SW480 (cell line): ENCODE results near the gene ANKLE2.
"Not testable (repeated sequence)": the region's sequence is repeated elsewhere in the genome, so short reads cannot be mapped to it uniquely, and the experiment has no call there.

Source experiments
- DNase-seq: peaks from one replicate; pipeline ENCODE4 v3.0.0-alpha.2; 2016; ENCODE audit warnings: low spot score

ANKLE2 gene

DNA sequence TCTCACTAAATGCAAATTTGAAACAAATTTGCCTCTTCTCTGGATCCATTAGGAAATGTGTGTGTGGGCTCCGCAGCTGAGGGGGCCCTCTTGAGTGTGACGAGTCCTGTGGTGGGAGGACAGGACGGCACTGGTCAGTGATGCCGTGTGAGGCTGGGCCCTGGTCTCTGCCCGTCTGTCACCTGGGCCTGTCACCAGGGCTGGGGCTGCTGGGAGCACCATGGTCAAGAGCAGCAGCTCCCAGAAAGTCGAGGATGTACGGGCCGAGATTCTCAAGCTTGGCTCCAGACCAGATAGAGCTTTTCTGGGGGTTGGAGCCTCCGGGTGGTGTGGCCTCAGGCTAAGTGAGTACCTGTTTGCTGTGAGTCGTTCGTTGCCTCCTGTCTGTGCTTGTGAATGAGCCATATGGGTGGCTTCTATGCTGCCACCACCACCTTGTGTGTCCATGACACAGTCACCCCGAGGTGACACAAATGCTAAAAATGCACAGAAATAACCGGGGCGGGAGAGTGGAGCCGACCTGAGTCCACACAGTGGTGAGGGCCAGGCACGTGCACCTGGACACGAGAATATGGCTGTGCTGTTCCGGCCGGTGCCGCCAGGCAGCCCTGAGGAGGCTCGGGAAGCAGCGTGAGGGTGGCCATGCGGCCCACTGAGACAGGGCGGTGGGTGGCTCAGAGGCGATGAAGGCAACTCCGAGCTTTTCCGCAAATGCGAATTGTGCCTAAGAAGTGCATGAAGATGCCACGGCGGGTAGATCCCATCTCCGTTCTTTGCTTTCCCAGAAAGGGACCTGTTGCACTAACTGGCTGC, 42.3 kb downstream of the ANKLE2 start:
- DNase-seq = no peak

DNA sequence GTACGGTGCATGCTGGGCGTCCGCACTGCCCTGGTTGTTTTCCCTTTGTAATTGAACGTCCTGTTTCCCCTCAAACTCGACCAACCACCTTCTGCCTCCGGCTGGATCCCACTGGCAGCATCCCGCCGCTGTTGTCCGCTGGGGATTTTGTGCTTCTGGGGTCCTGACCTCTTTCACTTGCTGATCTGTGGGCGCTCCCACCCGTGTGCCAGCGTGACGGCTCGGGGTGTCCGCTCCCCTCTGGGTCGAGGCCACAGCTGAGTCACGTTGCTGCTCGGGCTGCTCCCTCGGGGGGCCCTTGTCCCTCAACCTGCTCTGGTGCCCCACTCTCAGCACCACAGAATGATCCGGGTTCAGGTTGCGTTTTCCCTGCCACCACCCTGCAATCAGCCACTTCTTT, 43.0 kb downstream of the ANKLE2 start:
- no peak for DNase-seq

DNA sequence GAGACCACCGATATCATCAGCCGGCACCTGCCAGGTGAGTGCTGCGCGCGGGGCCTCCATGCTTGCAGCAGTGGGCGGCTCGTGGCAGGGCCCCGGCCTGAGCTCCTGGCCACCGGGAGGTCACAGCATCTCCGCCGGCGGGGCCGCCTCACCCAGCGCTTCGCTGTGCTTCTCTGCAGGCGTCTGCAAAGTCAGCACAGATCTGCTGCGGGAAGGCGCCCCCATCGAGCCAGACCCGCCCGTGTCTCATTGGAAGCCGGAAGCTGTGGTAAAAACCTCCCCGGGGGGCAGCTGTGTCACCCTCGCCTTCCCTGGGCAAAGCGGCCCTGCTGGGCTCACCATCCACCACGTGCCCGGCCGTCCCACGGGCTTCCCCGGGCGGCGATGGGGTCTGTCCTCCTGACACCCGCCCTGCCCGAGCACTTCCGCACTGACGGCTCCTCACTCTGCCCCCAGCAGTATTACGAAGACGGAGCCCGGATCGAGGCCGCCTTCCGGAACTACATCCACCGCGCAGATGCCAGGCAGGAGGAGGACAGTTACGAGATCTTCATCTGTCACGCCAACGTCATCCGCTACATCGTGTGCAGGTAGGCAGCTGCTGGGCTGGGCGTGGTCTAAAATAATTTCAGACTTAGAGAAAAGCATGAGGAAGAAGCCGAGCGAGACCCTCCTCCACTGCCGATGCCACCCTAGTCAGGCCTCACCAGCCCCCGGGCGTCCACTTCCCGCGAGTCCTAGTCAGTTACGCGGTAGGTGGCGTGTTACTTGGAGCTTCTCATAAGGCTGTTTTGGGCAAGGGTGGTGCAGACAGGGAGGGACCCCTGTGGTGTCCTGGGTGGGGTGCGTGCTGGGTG, 43.9 kb downstream of the ANKLE2 start:
- DNase-seq = no peak

DNA sequence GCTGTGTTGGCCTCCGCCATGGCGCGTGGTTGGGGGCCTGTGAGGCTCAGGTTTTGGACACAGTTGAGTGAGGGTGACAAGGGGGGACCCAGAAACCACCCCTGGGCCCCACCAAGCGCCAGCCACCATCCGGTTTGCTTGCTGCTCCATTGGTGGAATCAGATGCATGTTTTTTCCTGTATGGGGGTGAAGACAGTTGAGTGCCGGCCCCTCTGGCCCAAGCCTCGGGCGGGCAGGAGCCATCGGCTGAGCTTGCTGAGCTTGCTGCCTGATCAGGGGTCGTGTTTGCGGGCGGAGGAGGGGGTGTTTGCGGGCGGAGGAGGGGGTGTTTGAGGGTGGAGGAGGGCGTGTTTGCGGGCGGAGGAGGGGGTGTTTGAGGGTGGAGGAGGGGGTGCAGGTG, 44.6 kb downstream of the ANKLE2 start:
- DNase-seq = no peak

DNA sequence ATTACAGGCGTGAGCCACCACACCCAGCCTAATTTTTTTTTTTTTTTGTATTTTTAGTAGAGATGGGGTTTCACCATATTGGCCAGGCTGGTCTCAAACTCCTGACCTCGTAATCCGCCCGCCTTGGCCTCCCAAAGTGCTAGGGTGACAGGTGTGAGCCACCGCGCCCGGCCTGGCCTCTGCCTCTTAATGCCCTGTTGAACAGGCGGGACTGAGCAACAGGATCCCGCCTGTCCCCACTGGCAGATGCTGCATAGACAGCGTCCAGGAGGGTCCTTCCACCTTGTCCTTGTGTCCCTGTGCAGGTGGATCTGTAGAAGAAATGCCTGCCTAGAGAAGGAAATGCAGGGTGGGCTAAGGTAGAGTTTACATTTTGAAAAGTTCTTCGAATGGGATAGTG, 45.3 kb downstream of the ANKLE2 start:
- DNase-seq = no peak

DNA sequence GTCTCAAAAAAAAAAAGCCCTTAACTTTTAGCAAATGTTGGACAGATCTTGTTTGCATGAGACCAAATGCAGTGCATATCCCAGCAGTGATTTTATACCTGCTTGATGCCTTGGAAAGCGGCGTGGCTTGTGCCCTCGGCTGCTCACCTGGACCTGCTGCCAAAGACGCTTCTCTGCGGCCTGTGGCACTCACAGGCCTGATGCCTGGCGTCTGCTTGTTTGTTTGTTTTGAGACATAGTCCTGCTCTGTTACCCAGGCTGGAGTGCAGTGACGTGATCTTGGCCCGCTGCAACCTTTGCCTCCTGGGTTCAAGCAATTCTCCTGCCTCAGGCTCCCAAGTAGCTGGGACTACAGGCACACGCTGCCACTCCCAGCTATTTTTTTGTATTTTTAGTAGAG, 45.8 kb downstream of the ANKLE2 start:
- DNase-seq = no peak

DNA sequence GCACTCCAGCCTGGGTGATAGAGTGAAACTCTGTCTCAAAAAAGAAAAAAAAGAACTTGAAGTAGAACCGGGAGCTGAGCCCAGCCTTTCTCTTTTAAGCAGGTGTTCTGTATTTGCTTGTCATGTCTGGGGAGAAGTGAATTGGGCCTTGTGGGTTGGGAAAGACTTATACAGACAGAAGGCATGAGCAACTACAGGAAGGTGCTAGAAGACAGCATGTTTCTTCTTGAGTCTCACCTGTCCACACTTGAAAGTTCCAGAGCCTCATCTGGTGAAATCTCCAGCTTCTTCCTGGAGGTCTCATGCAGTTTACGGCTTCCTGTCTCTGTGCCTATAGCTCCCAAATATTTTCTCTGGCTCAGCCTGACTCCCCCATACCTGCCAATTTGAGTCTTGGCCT, 48.5 kb downstream of the ANKLE2 start:
- no peak for DNase-seq

DNA sequence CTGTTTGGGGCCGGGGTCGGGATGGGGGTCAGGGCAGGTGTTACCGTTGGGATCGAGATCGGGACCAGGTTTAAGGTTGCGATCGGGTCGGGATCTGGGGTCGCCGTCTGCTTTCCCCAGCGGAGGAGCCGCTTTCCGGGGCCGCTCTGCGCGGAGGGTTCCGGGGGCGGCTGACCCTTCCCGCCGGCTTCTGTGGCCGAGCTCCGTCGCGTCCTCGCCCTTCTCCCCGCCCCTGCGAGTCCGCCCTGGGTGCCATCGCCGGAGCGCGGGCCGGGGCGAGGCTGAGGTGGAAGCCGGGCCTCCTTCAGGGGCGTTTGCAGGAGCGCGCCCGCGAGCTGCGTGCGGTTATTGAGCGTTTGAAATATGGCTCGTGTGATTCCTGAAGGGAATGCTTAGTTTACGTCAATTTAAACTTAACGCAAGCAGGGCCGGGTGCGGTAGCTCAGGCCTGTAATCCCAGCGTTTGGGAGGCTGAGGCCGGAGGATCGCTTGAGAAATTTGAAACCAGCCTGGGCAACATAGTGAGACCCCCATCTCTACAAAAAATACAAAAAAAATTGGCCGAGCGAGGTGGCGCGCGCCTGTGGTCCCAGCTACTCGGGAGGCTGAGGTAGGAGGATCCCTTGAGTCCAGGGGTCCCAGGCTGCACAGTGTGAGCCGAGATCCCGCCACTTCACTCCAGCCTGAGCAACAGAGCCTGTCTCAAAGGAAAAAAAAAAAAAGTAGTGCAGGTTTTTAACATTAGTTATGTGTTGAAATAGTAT, 50.4 kb downstream of the ANKLE2 start:
- peak; percentile 31 for DNase-seq

DNA sequence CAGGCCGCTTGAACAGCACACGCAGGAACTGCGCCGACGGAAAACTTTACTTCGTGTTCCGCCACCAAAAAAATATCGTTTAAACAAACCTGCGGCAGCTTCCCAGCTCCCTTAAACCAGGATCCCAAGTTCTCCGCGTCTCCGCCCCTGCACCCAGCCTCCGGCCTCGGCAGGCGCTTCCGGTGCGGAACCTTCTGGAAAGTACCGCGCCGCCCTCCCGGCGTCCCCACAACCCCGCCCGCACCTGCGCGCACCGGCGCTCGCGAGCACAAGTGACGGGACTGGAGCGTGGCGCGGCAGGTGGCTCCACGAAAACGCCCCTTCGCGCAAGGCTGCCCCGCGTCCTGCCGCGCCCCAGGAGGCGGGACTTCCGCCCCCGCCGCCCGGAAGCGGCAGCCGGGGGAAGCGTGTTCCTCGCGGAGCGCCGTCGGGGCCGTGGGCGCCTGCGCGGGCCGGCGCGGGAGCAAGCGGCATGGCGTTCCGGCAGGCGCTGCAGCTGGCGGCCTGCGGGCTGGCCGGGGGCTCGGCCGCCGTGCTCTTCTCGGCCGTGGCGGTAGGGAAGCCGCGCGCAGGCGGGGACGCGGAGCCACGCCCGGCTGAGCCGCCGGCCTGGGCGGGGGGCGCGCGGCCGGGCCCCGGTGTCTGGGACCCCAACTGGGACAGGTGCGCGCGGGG, 51.1 kb downstream of the ANKLE2 start, which contains the start of gene PGAM5:
TSS of gene PGAM5 (plus strand) at position 438 of the 675 bp plus-strand sequence. CDS start at position 473, 35 bp downstream.
- peak; percentile 84 for DNase-seq

DNA sequence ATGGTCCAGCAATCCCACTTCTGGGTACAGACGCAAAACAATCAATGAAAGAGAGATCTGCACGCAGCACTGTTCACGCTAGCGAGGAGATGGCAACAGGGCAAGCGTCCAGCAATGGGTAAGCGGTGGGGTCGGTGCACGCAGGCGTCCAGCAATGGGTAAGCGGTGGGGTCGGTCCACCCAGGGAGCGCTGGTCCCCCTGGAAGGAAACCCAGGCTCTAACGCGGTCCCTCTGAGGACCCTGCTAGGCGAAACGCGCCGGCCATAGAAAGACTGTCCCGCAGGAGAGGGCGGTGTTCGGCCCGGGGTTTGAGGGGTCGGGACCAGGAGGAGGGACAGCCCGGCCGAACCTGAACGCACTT, 51.6 kb downstream of the ANKLE2 start:
- DNase-seq = no peak

DNA sequence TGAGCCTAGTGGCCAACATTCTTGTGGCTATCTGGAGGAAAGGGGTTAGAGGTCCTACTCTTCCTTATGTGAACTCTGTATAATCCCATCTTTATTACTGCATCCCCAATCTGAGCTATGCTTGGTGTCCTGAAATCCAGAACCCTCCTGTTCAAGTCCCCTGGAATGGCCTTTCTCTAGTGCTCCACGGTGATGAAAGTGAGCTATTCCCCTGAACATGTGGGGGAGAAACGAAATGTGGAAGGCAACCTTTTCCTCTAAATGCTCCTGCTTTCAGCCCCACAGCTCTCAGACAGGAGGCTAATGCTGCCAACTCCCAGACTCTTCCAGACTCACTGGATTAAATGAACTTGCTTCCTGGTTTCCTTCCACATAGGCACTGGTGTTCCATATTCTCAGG, 53.5 kb downstream of the ANKLE2 start:
- DNase-seq = no peak

DNA sequence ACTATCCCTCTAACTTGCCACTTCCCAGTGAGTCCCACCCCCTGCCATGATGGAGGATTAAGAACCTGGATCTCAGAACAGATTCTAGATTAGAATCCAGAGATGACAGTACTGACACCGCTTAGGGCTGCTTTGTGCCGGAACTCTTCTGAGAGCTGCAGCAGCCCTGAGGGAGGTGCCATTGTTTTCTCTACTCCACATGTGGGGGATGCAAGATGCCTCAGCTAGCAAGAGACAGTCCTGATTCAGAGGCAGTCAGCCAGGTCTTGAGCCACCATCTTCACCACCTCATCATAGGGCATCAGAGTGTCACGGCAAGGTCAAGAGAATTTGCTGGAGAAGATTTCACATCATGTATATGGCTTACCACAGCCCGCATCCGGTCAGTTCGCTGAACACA, 54.4 kb downstream of the ANKLE2 start:
- DNase-seq = no peak

DNA sequence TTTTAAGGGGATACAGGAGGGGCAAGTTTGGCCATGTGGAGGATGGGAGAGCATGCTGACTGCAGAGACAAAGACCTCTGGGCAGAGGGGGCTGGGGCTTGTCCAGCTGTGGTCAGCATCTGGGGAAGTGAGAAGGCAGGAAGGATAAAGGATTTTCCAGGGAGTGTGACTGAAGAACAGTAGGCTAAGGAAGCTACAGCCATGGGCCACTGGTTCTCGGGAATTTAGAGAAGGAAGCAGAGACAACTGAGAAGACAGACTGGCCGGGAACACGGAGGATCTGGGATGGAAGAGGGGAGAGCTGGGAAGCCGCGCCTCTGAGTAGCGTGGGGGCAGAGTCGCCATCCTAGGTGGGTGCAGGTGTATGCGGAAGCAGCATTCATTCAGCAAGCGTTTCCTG, 58.0 kb downstream of the ANKLE2 start:
- no peak for DNase-seq

DNA sequence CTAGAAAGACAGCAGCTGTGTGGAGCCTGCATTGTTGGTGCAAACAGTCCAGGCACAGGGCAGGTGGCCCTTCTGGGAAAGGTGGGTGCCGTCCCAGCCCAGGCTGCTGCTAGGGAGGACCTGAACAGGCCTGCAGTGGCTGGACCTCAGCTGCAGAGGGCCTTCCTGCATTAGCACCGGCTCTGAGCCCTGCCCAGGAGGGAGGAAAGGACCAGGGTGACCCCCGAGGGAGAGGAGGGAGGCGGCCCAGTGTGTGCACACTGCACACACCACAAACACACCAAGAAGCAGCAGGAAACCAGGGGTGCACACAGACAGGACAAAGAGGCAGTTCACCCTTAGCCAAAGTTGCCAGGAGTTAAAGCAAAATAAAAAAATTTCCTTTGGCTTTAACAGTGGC, 59.0 kb downstream of the ANKLE2 start:
- no peak for DNase-seq

DNA sequence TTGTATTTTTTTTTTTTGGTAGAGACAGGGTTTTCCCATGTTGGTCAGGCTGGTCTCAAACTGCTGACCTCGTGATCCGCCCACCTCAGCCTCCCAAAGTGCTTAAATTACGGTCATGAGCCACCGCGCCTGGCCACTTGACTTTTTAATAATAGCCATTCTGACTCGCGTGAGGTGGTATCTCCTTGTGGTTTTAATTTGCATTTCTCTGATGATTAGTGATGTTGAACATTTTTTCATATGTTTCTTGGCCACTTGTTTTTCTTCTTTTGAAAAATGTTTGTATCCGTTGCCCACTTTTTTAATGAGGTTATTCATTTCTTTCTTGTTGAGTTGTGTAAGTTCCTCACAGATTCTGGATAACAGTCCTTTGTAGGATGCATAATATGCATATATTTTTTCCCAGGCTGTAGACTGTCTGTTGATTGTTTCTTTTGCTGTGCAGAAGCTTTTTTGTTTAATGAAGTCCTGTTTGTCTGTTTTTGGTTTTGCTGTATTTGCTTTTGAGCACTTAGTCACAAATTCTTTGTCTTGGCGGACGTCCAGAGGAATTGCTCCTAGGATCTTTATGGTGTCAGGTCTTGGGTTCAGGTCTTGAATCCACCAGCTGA, 61.3 kb downstream of the ANKLE2 start:
- no peak for DNase-seq

DNA sequence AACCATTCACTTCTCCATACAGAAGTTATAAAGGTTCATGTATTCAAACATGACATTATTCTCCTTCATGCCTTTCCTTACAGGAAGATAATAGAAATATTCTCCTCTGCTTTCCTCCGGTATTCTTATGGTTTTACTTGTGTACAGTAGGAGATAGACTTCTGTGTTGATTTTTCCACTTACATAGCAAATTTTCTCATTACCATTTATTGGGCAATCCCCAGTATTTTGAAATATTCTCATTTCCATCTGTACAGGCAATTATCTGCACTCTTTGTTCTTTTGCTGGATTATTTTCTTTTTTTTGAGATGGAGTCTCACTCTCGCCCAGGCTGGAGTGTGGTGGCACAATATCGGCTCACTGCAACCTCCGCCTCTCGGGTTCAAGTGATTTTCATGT, 63.3 kb downstream of the ANKLE2 start:
- DNase-seq = no peak

DNA sequence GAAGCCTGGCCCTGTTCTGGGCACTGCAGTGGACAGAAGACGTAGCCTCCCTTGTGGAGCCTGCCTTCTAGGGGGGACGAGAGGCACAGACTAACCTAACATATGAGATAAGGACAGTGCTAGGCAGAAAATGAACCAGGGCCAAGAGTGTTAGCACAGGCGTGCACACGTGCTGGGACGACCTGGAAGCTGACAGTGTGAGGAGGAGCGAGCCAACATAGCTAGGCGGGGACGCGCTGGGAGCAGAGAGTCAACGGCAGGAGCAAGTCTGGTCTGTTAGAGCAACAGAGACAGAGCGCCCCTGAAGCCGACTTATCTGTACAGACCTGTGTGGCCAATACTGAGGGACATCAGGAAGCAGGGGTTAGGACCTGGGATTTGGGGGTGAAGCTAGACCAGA, 66.2 kb downstream of the ANKLE2 start:
- no peak for DNase-seq

DNA sequence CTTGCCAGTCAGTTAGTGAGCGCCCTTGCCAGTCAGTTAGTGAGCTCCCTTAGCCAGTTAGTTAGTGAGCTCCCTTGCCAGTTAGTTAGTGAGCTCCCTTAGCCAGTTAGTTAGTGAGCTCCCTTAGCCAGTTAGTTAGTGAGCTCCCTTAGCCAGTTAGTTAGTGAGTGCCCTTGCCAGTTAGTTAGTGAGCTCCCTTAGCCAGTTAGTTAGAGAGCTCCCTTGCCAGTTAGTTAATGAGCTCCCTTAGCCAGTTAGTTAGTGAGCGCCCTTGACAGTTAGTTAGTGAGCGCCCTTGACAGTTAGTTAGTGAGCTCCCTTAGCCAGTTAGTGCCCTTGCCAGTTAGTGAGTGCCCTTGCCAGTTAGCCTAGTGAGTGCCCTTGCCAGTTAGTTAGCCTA, 66.7 kb downstream of the ANKLE2 start:
- DNase-seq = not testable (repeated sequence)

DNA sequence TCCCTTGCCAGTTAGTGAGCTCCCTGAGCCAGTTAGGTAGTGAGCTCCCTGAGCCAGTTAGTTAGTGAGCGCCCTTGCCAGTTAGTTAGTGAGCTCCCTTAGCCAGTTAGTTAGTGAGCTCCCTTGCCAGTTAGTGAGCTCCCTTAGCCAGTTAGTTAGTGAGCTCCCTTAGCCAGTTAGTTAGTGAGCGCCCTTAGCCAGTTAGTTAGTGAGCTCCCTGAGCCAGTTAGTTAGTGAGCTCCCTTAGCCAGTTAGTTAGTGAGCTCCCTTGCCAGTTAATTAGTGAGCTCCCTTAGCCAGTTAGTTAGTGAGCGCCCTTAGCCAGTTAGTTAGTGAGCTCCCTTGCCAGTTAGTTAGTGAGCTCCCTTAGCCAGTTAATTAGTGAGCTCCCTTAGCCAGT, 69.6 kb downstream of the ANKLE2 start:
- DNase-seq = not testable (repeated sequence)

DNA sequence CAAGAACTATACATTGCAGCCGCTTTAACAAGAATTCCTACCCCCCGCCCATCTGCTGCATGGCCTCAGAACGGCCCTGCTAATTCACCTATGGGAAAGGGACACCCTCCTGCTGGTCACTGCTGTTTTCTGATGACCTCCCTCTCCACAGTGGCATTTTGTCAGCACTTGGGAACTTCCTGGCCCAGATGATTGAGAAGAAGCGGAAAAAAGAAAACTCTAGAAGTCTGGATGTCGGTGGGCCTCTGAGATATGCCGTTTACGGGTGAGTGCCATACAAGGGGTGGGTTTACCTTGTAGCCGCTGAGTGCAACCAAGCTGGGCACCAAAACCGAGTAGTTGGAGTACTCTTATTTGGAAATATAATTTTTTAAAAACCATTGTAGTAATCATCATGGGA, 71.5 kb downstream of the ANKLE2 start:
- DNase-seq = no peak

DNA sequence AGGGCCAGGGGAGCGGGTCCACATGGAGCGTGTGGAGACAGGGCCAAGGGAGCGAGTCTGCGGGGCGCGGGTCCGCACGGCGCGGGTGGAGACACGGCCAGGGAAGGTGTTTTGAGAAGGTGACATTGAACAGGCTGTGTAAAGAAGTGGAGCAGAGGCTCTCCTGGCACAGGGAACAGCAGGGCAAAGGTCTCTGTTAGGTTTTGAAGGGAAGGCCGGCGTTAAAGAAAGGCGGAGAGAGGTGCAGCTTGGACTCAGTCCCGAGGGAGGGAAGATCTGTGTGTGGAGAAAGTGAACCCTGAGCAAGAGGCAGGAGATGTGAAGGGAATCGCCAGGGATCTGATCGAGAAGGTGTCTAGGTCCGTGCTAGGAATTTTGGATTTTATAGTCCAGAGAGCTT, 72.4 kb downstream of the ANKLE2 start:
- DNase-seq = peak; percentile 7
